Vagina (tissue), 2 donors: Measurements from ENCODE around the gene SVEP1. TPM values are rescaled to one million over a fixed set of nuclear protein-coding genes. Genes with fewer than 3 reads are reported as not detected.

Source experiments
- DNase-seq, 2 donors: peaks; one replicate each; pipeline ENCODE4 v3.0.0-alpha.2; 2017; ENCODE audit errors: extremely low spot score in 2 of 2
- H3K27ac ChIP-seq: fragments of 200-600 bp; sonication (generic); one replicate; pipeline ENCODE4 v1.5.1; 2019
- H3K27me3 ChIP-seq: fragments of 200-600 bp; sonication (generic); one replicate; pipeline ENCODE4 v1.5.1; 2019
- H3K36me3 ChIP-seq, 2 donors: fragments of 200-600 bp; sonication (generic); one replicate each; pipeline ENCODE4 v1.5.1; 2017 to 2019
- H3K4me1 ChIP-seq: fragments of 200-600 bp; sonication (generic); one replicate; pipeline ENCODE4 v1.5.1; 2019
- H3K4me3 ChIP-seq, 2 donors: fragments of 200-600 bp; sonication (generic); 1 replicate in 1 of 2; 2 replicates in 1 of 2; pipeline ENCODE4 v1.5.1; 2016 to 2019
- H3K9me3 ChIP-seq: fragments of 200-600 bp; sonication (generic); one replicate; pipeline ENCODE4 v1.5.1; 2019
- CTCF ChIP-seq, 3 experiments: fragments of 450-650 bp in 2 of 3; fragments of 200-600 bp in 1 of 3; sonication (generic) in 1 of 3; IDR thresholded peaks; one replicate each; pipeline ENCODE4 v1.5.1; 2017 to 2019; ENCODE audit warnings: antibody characterized with exemption in 3 of 3, mild to moderate bottlenecking in 2 of 3, moderate library complexity in 2 of 3
- POLR2A ChIP-seq, 2 donors: fragments of 450-650 bp; IDR thresholded peaks; one replicate each; pipeline ENCODE4 v1.6.1; 2017; ENCODE audit warnings: antibody characterized with exemption in 2 of 2, mild to moderate bottlenecking in 2 of 2, moderate library complexity in 2 of 2
- POLR2AphosphoS5 ChIP-seq, 2 donors: sonication (generic); formaldehyde crosslinking; IDR thresholded peaks; one replicate each; pipeline ENCODE4 v1.9.0; 2017; ENCODE audit warnings: antibody characterized with exemption in 2 of 2, mild to moderate bottlenecking in 2 of 2, low read depth in 1 of 2; ENCODE audit not compliant: insufficient read depth in 1 of 2
- intact Hi-C: fragments of 100-400 bp; cut with DNase I; formaldehyde crosslinking; loops from one replicate; pipeline ENCODE4 v1.15.1; 2023
- total RNA-seq: library from RNA; depleted of rRNA; stranded (reverse); fragments of >200 nt; gene quantifications from one replicate; pipeline ENCODE4 v1.2.3, GENCODE V29; 2016

The SVEP1 gene
- total RNA-seq, 1 donor from 2014 or later: 84.5 TPM

- H3K27ac ChIP-seq: no peak overlapping the region
- no peaks in the 10 kb centered on the region for H3K27me3 ChIP-seq
- H3K36me3 ChIP-seq: no peaks in the 10 kb centered on the region
- DNase-seq: no peak
- H3K4me3 ChIP-seq: no peak overlapping the region
- no peaks in the 10 kb centered on the region for H3K4me1 ChIP-seq
- TF ChIP-seq POLR2A (IDR thresholded peaks at IDR 0.05) (no peak), CTCF (IDR thresholded peaks at IDR 0.05) (no peak), POLR2AphosphoS5 (IDR thresholded peaks at IDR 0.05; ENCODE audit: insufficient read depth in 1 of 2, low read depth in 1 of 2) (no peak)
- intact Hi-C loops: no loop called here
- no peaks in the 10 kb centered on the region for H3K9me3 ChIP-seq
Measured at GRCh38 chr9:110509792-110510191, 69.7 kb downstream of the SVEP1 start.

GRCh38 chr9:110502842-110503241, 76.7 kb downstream of the SVEP1 start:
- TF ChIP-seq POLR2A (IDR thresholded peaks at IDR 0.05) (no peak), CTCF (IDR thresholded peaks at IDR 0.05) (no peak), POLR2AphosphoS5 (IDR thresholded peaks at IDR 0.05; ENCODE audit: insufficient read depth in 1 of 2, low read depth in 1 of 2) (no peak)
- H3K27ac ChIP-seq: no peak overlapping the region
- no peaks in the 10 kb centered on the region for H3K27me3 ChIP-seq
- H3K4me1 ChIP-seq: no peaks in the 10 kb centered on the region
- H3K36me3 ChIP-seq: no peaks in the 10 kb centered on the region
- intact Hi-C loops: no loop called here
- H3K4me3 ChIP-seq: no peak overlapping the region
- no peak for DNase-seq
- no peaks in the 10 kb centered on the region for H3K9me3 ChIP-seq

DNA sequence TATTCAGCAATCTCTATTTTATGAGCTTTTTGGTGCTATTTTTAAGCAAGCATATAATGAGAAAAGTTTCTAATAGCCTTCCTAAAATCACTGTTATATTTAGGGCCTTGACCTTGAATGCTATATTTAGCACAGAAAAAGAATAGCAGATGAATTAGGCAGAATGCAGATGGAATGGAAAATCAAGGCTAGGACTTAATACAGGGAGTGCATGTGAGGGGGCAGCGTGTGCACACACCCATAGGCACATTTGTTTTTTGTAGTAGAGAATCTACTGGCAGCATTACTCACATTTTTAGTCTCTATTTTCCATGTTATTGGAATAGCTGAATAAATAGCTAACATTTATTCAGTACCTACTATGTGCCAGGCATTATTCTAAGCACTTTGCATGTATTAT, 79.9 kb downstream of the SVEP1 start:
- no peak for DNase-seq
- TF ChIP-seq POLR2AphosphoS5 (IDR thresholded peaks at IDR 0.05; ENCODE audit: insufficient read depth in 1 of 2, low read depth in 1 of 2) (no peak), CTCF (IDR thresholded peaks at IDR 0.05) (no peak), POLR2A (IDR thresholded peaks at IDR 0.05) (no peak)
- H3K27ac ChIP-seq: no peak overlapping the region
- H3K4me3 ChIP-seq: no peak overlapping the region
- H3K36me3 ChIP-seq: no peaks in the 10 kb centered on the region
- intact Hi-C loops: no loop called here
- H3K4me1 ChIP-seq: no peaks in the 10 kb centered on the region
- H3K9me3 ChIP-seq: no peaks in the 10 kb centered on the region
- H3K27me3 ChIP-seq: no peaks in the 10 kb centered on the region

DNA sequence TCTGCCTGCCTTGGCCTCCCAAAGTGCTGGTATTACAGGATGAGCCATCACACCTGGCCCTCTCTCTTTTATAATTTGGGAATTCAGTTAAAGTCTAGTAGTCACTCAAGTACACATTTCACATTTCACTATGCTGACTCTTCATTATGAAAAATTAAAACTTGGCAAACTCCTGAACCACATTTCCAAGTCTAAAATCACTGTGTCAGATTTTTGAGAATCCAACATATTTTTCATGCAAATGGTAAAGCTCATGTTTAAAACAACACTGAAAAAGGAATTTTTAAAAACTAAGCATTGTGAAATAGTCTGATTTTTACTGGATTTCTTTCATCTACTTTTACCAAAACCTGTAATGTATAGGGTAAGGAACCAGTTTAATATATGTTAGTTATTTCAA, 92.3 kb downstream of the SVEP1 start:
- no peak overlapping the region for H3K4me3 ChIP-seq
- no peaks in the 10 kb centered on the region for H3K4me1 ChIP-seq
- intact Hi-C loops: no loop called here
- no peak for DNase-seq
- H3K9me3 ChIP-seq: no peaks in the 10 kb centered on the region
- H3K36me3 ChIP-seq: no peaks in the 10 kb centered on the region
- no peak for TF ChIP-seq POLR2A (IDR thresholded peaks at IDR 0.05)
- TF ChIP-seq POLR2AphosphoS5 (IDR thresholded peaks at IDR 0.05; ENCODE audit: insufficient read depth in 1 of 2, low read depth in 1 of 2): no peak
- TF ChIP-seq CTCF (IDR thresholded peaks at IDR 0.05): no peak
- H3K27ac ChIP-seq: no peak overlapping the region
- no peaks in the 10 kb centered on the region for H3K27me3 ChIP-seq

GRCh38 chr9:110486218-110486617, 93.3 kb downstream of the SVEP1 start:
- no peaks in the 10 kb centered on the region for H3K9me3 ChIP-seq
- no peak overlapping the region for H3K4me3 ChIP-seq
- H3K4me1 ChIP-seq: no peaks in the 10 kb centered on the region
- intact Hi-C loops: no loop called here
- H3K36me3 ChIP-seq: no peaks in the 10 kb centered on the region
- no peaks in the 10 kb centered on the region for H3K27me3 ChIP-seq
- no peak overlapping the region for H3K27ac ChIP-seq
- TF ChIP-seq CTCF (IDR thresholded peaks at IDR 0.05) (no peak), POLR2AphosphoS5 (IDR thresholded peaks at IDR 0.05; ENCODE audit: insufficient read depth in 1 of 2, low read depth in 1 of 2) (no peak), POLR2A (IDR thresholded peaks at IDR 0.05) (no peak)
- no peak for DNase-seq
